GM23338 (cell line): ENCODE measurements around the gene DACT2. TPM values are rescaled to one million over a fixed set of nuclear protein-coding genes. Genes with fewer than 3 reads are reported as not detected.

Experiments used
- ATAC-seq: fragments of 200-7000 bp; cut with Tn5 transposase; 3 replicates; pipeline ENCODE4 v1.9.1; 2020
- DNase-seq: peaks from one replicate; pipeline ENCODE4 v3.0.0-alpha.2; 2015; ENCODE audit warnings: low spot score
- H2AFZ ChIP-seq: fragments of 200-600 bp; sonication (generic); 2 replicates; pipeline ENCODE4 v1.8.0; 2016; ENCODE audit warnings: antibody characterized with exemption, mild to moderate bottlenecking, moderate library complexity
- H3F3A ChIP-seq: fragments of 200-600 bp; sonication (generic); replicated peaks from 2 replicates; pipeline ENCODE4 v1.8.0; 2017; ENCODE audit warnings: antibody characterized with exemption, mixed run types, low read depth
- H3K27ac ChIP-seq: fragments of 200-600 bp; sonication (generic); 2 replicates; pipeline ENCODE4 v1.6.1; 2016; ENCODE audit warnings: low read depth
- H3K27me3 ChIP-seq: fragments of 200-600 bp; sonication (generic); 2 replicates; pipeline ENCODE4 v1.8.0; 2016; ENCODE audit warnings: mild to moderate bottlenecking, mixed run types, moderate library complexity; ENCODE audit not compliant: insufficient read depth
- H3K36me3 ChIP-seq: fragments of 200-600 bp; sonication (generic); 2 replicates; pipeline ENCODE4 v1.8.0; 2016; ENCODE audit warnings: mild to moderate bottlenecking; ENCODE audit not compliant: insufficient read depth
- H3K4me1 ChIP-seq: fragments of 200-600 bp; sonication (generic); 2 replicates; pipeline ENCODE4 v1.8.0; 2016; ENCODE audit warnings: mild to moderate bottlenecking, moderate library complexity; ENCODE audit not compliant: insufficient read depth
- H3K4me2 ChIP-seq: fragments of 200-600 bp; sonication (generic); 2 replicates; pipeline ENCODE4 v1.7.1; 2017; ENCODE audit warnings: mixed run types
- H3K4me3 ChIP-seq: fragments of 200-600 bp; sonication (generic); 2 replicates; pipeline ENCODE4 v1.6.1; 2016; ENCODE audit warnings: mixed run types
- H3K79me2 ChIP-seq: fragments of 200-600 bp; sonication (generic); replicated peaks from 2 replicates; pipeline ENCODE4 v1.8.0; 2017; ENCODE audit warnings: mild to moderate bottlenecking; ENCODE audit not compliant: insufficient read depth
- H3K9me2 ChIP-seq: fragments of 200-600 bp; sonication (generic); 2 replicates; pipeline ENCODE4 v1.8.0; 2017; ENCODE audit not compliant: insufficient read depth
- H4K20me1 ChIP-seq: fragments of 200-600 bp; sonication (generic); replicated peaks from 2 replicates; pipeline ENCODE4 v1.8.0; 2017; ENCODE audit warnings: mild to moderate bottlenecking; ENCODE audit not compliant: insufficient read depth
- H3K27ac Mint-ChIP-seq: 2 replicates; pipeline ENCODE4 v1.8.0; 2020; ENCODE audit warnings: inconsistent platforms, mild to moderate bottlenecking, moderate library complexity, mixed read lengths
- H3K27me3 Mint-ChIP-seq: 3 replicates; pipeline ENCODE4 v1.8.0; 2022; ENCODE audit warnings: low read depth, mild to moderate bottlenecking, moderate library complexity, mixed read lengths, inconsistent platforms; ENCODE audit not compliant: insufficient read depth, poor library complexity
- H3K36me3 Mint-ChIP-seq: 3 replicates; pipeline ENCODE4 v1.8.0; 2021; ENCODE audit warnings: low read depth, mild to moderate bottlenecking, inconsistent platforms, moderate library complexity, mixed read lengths
- H3K4me1 Mint-ChIP-seq: 3 replicates; pipeline ENCODE4 v1.8.0; 2020; ENCODE audit warnings: mild to moderate bottlenecking, inconsistent platforms, mixed read lengths
- H3K4me3 Mint-ChIP-seq: 3 replicates; pipeline ENCODE4 v1.8.0; 2021; ENCODE audit warnings: moderate library complexity, mild to moderate bottlenecking, inconsistent platforms, mixed read lengths
- H3K9me3 Mint-ChIP-seq: 3 replicates; pipeline ENCODE4 v1.8.0; 2020; ENCODE audit warnings: moderate library complexity, mild to moderate bottlenecking, inconsistent platforms, mixed read lengths
- CREB1 ChIP-seq: fragments of 250-450 bp; sonication (Bioruptor Pico); IDR thresholded peaks from 2 replicates; pipeline ENCODE4 v1.5.0; 2020; ENCODE audit warnings: low read depth, mild to moderate bottlenecking, moderate library complexity
- EZH2 ChIP-seq: fragments of 200-600 bp; sonication (generic); IDR thresholded peaks from one replicate; pipeline ENCODE4 v1.8.0; 2017; ENCODE audit warnings: antibody characterized with exemption, mild to moderate bottlenecking, low read depth; ENCODE audit not compliant: unreplicated experiment
- EZH2phosphoT487 ChIP-seq: fragments of 200-600 bp; sonication (generic); IDR thresholded peaks from one replicate; pipeline ENCODE4 v1.8.1; 2018; ENCODE audit warnings: antibody characterized with exemption; ENCODE audit not compliant: unreplicated experiment
- JUNB ChIP-seq: IDR thresholded peaks from one replicate; pipeline ENCODE4 v1.6.1; 2016; ENCODE audit warnings: antibody characterized with exemption; ENCODE audit not compliant: unreplicated experiment
- NANOG ChIP-seq: IDR thresholded peaks from 2 replicates; pipeline ENCODE4 v1.6.1; 2016; ENCODE audit warnings: antibody characterized with exemption, borderline replicate concordance
- POLR2AphosphoS5 ChIP-seq: IDR thresholded peaks from 2 replicates; pipeline ENCODE4 v1.6.1; 2016; ENCODE audit warnings: antibody characterized with exemption, low read depth
- STAT1 ChIP-seq: IDR thresholded peaks from one replicate; pipeline ENCODE4 v1.6.1; 2016; ENCODE audit warnings: antibody characterized with exemption; ENCODE audit not compliant: unreplicated experiment
- ZNF114 ChIP-seq: fragments of 250-450 bp; sonication (Bioruptor Pico); IDR thresholded peaks from 2 replicates; pipeline ENCODE4 v1.5.0; 2020; ENCODE audit warnings: mild to moderate bottlenecking, moderate library complexity
- ZNF331 ChIP-seq: fragments of 250-450 bp; sonication (Bioruptor Pico); IDR thresholded peaks from 2 replicates; pipeline ENCODE4 v1.5.0; 2020; ENCODE audit warnings: low read depth, mild to moderate bottlenecking, moderate library complexity
- polyA plus RNA-seq: library from polyadenylated mRNA; unstranded; fragments of >200 nt; fragmentation: Nextera tagmentation; extraction: Ambion mirVana; gene quantifications from 2 replicates; pipeline ENCODE4 v1.2.1, GENCODE V29; 2016
- total RNA-seq: library from RNA; depleted of rRNA; stranded (reverse); fragments of >200 nt; shearing (Covaris generic); gene quantifications from 2 replicates; pipeline ENCODE4 v1.2.3, GENCODE V29; 2014
- TF ChIP-seq, protein P1 (sequence below): IDR thresholded peaks from one replicate; pipeline ENCODE4 v1.6.1; 2018; ENCODE audit warnings: antibody characterized with exemption; ENCODE audit not compliant: unreplicated experiment
- TF ChIP-seq, protein P2 (sequence below): IDR thresholded peaks from 2 replicates; pipeline ENCODE4 v1.6.1; 2016; ENCODE audit warnings: antibody characterized with exemption
- TF ChIP-seq, protein P3 (sequence below): fragments of 250-450 bp; sonication (Bioruptor Pico); IDR thresholded peaks from 2 replicates; pipeline ENCODE4 v1.5.0; 2020; ENCODE audit warnings: mild to moderate bottlenecking, moderate library complexity

DACT2 gene
- total and polyA plus RNA-seq, 2 experiments from 2014 or later, result 1.8 to 10.6 TPM

DNA sequence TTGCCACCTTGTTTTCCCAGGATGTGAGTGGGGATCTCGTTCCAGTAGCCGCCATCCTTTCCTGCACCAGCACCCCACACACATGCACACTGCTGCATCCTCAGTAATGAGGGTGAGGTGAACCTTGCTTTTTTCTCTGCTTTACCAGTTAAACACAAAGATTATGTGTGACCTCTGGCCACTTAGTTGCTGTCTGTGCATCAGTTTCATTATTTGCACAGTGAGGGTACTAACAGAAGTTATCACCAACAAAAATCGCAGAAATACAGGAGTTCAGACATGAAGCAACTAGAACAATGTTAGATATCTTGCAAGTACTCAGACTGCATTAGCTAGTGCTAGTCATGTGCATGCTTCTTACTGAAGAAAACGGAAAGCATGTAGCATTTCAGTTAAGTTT lies 17.4 kb upstream of the DACT2 start:
- no peak overlapping the region for H3K27ac Mint-ChIP-seq
- H3K4me1 Mint-ChIP-seq, result peaks cover 21% of the 10 kb centered on the region
- no peaks in the 10 kb centered on the region for H3K36me3 ChIP-seq
- H3F3A ChIP-seq, result no peaks in the 10 kb centered on the region
- H3K4me2 ChIP-seq, result no peak overlapping the region
- DNase-seq (no peak), ATAC-seq (no peak)
- no peak overlapping the region for H3K4me3 ChIP-seq
- no peaks in the 10 kb centered on the region for H3K79me2 ChIP-seq
- H2AFZ ChIP-seq, result no peak overlapping the region
- 0 out of 2 replicates have a peak, but pooled peaks cover 3% of the 10 kb centered on the region for H3K4me1 ChIP-seq
- no peaks in the 10 kb centered on the region for H4K20me1 ChIP-seq
- no peaks in the 10 kb centered on the region for H3K9me3 Mint-ChIP-seq
- H3K9me2 ChIP-seq, result no peaks in the 10 kb centered on the region
- H3K27me3 Mint-ChIP-seq, result peaks cover 8% of the 10 kb centered on the region
- H3K4me3 Mint-ChIP-seq, result no peak overlapping the region
- no peak for TF ChIP-seq ZNF331
- TF ChIP-seq EZH2, result no peak
- TF ChIP-seq, protein P1, sequence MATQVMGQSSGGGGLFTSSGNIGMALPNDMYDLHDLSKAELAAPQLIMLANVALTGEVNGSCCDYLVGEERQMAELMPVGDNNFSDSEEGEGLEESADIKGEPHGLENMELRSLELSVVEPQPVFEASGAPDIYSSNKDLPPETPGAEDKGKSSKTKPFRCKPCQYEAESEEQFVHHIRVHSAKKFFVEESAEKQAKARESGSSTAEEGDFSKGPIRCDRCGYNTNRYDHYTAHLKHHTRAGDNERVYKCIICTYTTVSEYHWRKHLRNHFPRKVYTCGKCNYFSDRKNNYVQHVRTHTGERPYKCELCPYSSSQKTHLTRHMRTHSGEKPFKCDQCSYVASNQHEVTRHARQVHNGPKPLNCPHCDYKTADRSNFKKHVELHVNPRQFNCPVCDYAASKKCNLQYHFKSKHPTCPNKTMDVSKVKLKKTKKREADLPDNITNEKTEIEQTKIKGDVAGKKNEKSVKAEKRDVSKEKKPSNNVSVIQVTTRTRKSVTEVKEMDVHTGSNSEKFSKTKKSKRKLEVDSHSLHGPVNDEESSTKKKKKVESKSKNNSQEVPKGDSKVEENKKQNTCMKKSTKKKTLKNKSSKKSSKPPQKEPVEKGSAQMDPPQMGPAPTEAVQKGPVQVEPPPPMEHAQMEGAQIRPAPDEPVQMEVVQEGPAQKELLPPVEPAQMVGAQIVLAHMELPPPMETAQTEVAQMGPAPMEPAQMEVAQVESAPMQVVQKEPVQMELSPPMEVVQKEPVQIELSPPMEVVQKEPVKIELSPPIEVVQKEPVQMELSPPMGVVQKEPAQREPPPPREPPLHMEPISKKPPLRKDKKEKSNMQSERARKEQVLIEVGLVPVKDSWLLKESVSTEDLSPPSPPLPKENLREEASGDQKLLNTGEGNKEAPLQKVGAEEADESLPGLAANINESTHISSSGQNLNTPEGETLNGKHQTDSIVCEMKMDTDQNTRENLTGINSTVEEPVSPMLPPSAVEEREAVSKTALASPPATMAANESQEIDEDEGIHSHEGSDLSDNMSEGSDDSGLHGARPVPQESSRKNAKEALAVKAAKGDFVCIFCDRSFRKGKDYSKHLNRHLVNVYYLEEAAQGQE, result no peak
- TF ChIP-seq CREB1 (CRISPR knock-in tag), result no peak
- no peak for TF ChIP-seq JUNB
- no peak for TF ChIP-seq STAT1
- no peak for TF ChIP-seq EZH2phosphoT487
- TF ChIP-seq POLR2AphosphoS5, result no peak
- TF ChIP-seq, protein P2, sequence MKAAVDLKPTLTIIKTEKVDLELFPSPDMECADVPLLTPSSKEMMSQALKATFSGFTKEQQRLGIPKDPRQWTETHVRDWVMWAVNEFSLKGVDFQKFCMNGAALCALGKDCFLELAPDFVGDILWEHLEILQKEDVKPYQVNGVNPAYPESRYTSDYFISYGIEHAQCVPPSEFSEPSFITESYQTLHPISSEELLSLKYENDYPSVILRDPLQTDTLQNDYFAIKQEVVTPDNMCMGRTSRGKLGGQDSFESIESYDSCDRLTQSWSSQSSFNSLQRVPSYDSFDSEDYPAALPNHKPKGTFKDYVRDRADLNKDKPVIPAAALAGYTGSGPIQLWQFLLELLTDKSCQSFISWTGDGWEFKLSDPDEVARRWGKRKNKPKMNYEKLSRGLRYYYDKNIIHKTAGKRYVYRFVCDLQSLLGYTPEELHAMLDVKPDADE, result no peak
- no peak for TF ChIP-seq ZNF114
- TF ChIP-seq, protein P3, sequence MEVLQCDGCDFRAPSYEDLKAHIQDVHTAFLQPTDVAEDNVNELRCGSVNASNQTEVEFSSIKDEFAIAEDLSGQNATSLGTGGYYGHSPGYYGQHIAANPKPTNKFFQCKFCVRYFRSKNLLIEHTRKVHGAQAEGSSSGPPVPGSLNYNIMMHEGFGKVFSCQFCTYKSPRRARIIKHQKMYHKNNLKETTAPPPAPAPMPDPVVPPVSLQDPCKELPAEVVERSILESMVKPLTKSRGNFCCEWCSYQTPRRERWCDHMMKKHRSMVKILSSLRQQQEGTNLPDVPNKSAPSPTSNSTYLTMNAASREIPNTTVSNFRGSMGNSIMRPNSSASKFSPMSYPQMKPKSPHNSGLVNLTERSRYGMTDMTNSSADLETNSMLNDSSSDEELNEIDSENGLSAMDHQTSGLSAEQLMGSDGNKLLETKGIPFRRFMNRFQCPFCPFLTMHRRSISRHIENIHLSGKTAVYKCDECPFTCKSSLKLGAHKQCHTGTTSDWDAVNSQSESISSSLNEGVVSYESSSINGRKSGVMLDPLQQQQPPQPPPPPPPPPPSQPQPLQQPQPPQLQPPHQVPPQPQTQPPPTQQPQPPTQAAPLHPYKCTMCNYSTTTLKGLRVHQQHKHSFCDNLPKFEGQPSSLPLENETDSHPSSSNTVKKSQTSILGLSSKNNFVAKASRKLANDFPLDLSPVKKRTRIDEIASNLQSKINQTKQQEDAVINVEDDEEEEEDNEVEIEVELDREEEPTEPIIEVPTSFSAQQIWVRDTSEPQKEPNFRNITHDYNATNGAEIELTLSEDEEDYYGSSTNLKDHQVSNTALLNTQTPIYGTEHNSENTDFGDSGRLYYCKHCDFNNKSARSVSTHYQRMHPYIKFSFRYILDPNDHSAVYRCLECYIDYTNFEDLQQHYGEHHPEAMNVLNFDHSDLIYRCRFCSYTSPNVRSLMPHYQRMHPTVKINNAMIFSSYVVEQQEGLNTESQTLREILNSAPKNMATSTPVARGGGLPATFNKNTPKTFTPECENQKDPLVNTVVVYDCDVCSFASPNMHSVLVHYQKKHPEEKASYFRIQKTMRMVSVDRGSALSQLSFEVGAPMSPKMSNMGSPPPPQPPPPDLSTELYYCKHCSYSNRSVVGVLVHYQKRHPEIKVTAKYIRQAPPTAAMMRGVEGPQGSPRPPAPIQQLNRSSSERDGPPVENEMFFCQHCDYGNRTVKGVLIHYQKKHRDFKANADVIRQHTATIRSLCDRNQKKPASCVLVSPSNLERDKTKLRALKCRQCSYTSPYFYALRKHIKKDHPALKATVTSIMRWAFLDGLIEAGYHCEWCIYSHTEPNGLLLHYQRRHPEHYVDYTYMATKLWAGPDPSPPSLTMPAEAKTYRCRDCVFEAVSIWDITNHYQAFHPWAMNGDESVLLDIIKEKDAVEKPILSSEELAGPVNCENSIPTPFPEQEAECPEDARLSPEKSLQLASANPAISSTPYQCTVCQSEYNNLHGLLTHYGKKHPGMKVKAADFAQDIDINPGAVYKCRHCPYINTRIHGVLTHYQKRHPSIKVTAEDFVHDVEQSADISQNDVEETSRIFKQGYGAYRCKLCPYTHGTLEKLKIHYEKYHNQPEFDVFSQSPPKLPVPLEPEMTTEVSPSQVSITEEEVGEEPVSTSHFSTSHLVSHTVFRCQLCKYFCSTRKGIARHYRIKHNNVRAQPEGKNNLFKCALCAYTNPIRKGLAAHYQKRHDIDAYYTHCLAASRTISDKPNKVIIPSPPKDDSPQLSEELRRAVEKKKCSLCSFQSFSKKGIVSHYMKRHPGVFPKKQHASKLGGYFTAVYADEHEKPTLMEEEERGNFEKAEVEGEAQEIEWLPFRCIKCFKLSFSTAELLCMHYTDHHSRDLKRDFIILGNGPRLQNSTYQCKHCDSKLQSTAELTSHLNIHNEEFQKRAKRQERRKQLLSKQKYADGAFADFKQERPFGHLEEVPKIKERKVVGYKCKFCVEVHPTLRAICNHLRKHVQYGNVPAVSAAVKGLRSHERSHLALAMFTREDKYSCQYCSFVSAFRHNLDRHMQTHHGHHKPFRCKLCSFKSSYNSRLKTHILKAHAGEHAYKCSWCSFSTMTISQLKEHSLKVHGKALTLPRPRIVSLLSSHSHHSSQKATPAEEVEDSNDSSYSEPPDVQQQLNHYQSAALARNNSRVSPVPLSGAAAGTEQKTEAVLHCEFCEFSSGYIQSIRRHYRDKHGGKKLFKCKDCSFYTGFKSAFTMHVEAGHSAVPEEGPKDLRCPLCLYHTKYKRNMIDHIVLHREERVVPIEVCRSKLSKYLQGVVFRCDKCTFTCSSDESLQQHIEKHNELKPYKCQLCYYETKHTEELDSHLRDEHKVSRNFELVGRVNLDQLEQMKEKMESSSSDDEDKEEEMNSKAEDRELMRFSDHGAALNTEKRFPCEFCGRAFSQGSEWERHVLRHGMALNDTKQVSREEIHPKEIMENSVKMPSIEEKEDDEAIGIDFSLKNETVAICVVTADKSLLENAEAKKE (CRISPR knock-in tag), result no peak
- no peak for TF ChIP-seq NANOG
- no peaks in the 10 kb centered on the region for H3K36me3 Mint-ChIP-seq
- no peaks in the 10 kb centered on the region for H3K27me3 ChIP-seq
- no peak overlapping the region for H3K27ac ChIP-seq
